Measurements from ENCODE around the gene P2RX2.

- TF ChIP-seq CTCF (IDR thresholded peaks at IDR 0.05) (no peak), POLR2A (IDR thresholded peaks at IDR 0.05) (no peak)
Observed at GRCh38 chr12:132596016-132596415, 22.6 kb upstream of the P2RX2 start.
